GM19099 (cell line): ENCODE results near the gene MPDU1.
A peak's percentile ranks its signal among the peaks of the same experiment; 100 is the strongest.

Experiments used
- POLR2A ChIP-seq: IDR thresholded peaks from 3 replicates; pipeline ENCODE4 v1.6.1; 2011; ENCODE audit warnings: low read depth; ENCODE audit not compliant: insufficient read length; ENCODE audit errors: extremely low read depth

MPDU1 gene

DNA sequence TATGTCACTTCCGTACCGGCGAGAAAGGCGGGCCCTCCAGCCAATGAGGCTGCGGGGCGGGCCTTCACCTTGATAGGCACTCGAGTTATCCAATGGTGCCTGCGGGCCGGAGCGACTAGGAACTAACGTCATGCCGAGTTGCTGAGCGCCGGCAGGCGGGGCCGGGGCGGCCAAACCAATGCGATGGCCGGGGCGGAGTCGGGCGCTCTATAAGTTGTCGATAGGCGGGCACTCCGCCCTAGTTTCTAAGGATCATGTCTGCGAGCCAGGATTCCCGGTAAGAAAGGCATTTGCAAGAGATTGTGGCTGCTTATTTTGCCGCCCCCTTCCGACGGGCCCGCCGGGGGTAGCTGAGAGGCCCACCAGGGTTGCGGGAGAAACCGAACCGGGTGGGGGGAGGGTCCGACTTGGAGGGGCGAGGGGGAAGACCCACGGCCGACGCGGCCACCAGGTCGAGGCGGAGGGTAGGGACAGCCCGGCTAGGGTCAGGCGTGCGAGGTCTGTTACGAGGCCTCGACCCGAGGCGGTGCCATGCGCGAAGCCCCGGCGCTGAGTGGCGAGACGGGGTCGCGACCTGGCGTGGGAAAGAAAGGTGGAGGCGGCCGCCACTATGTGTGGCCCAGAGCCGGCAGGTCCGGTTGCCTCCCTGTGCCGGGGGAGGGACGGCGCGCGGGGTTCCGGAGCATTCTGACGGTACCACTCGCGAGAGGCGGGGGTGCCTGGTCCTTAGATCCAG lies 10.9 kb upstream of the MPDU1 start:
- TF ChIP-seq POLR2A, result peak; percentile 99

DNA sequence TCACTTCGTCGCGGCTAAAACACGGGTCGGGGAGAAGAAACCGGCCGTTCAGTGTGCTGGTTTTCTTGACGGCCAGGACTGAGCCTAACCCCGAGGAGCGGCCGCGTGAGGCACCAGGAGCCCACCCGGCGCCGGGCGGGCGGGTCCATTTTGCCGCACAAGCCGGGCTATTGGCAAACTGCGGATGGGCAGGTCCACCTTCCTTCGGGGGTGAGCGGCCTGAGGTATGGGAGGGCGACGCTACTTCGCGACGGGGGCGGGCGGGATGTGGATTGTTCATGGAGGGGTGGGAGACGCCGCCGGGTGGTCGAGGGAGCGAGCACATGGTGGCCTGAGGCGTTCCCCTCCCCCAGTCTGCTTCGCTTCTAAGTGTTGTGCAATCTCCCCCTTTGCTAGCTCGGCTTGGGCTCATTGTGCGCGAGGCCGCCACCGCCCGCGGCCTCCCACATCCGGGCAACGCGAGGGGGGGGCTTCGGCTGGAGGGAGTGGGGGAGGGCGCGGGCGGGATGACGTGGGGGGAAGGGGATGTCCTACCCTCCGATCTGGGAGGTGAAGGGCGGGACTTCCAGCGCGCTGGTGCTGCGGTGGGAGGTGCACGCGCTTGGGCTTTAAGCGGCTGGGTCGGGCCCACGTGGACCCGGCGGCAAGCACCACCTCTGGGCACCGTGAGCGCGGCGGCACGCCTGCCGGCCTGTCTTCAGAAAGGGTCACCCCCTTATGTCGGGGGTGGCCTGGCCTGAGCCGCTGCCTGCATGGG lies 10.2 kb upstream of the MPDU1 start:
- peak; percentile 63 for TF ChIP-seq POLR2A

DNA sequence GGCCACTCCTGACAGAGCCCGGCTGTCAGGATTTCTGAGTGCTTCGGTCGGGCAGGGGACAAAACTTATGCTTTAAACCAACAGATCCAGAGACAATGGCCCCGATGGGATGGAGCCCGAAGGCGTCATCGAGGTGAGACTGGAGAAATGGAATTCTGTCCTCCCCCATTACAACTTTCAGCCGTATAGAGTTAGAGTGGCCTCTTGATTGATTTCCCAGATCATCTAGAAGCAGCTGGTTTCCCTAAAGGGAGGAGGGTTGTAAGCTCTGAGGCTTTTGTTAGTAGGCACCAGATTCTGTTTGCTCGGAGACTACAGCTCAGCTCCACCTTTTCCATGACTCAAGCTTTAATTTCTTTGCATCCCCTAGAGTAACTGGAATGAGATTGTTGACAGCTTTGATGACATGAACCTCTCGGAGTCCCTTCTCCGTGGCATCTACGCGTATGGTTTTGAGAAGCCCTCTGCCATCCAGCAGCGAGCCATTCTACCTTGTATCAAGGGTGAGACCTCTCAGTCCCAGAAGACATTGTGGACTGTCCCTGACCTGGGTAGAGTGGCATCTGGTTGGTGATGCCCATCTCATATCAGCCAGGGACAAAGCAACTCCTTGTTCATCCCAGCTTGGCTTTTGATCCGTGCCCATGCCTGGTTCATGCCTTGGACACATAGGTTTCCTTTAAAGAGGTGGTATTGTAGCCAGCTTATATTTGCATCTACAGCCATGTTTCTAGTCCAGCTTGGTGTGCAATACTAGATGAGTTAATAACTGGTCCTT lies 9.3 kb upstream of the MPDU1 start:
- TF ChIP-seq POLR2A, result no peak

DNA sequence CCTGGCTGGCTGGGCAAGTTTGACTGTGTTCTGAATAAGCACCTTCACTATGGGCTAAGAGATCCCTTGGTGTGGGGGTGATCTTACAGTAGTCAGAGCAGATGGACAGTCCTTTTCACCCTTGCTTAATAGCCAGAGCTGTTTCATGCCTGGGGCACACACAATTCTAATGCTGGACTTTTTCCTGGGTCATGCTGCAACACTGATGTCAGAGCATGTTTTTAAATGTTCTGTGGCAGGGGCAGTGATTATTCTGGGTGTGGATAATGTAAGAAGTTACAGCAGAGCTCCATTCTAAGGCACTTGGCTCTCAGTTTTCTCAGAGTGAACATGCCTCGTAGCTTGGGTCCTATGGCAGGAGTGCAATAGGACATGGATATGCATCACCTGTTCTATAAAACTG lies 8.2 kb upstream of the MPDU1 start:
- TF ChIP-seq POLR2A, result no peak

DNA sequence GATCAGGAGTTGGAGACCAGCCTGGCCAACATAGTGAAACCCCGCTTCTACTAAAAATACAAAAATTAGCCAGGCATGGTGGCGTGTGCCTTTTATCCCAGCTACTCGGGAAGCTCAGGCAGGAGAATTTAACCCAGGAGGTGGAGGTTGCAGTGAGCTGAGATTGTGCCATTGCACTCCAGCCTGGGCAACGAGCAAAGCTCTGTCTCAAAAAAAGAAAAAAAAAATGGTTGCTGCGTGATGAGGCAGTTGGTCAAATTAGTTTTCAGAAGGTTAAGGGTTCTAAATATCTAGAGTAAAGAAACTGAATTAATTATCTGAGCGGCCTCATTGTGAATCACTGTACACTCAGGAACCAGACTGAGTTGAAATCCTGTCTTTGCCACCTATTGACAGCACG lies 7.7 kb upstream of the MPDU1 start:
- TF ChIP-seq POLR2A, result no peak

DNA sequence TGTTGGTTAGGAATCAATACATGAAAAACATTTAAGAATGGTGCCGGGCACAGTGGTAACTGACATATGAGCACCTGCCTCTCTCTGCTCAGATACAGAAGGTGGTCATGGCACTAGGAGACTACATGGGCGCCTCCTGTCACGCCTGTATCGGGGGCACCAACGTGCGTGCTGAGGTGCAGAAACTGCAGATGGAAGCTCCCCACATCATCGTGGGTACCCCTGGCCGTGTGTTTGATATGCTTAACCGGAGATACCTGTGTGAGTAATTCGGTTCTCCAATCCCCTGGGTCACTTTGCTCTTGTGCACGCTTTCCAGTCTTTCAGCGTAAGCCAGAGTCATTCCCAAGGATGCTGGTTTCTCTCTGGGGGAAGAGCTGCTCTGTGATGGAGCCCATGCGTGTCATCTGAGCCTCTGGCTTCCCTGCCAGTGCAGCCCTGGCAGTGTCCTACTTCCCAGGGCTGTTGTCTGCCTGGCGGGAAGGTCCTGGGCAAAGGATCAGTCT lies 7.2 kb upstream of the MPDU1 start:
- TF ChIP-seq POLR2A, result peak; percentile 18

DNA sequence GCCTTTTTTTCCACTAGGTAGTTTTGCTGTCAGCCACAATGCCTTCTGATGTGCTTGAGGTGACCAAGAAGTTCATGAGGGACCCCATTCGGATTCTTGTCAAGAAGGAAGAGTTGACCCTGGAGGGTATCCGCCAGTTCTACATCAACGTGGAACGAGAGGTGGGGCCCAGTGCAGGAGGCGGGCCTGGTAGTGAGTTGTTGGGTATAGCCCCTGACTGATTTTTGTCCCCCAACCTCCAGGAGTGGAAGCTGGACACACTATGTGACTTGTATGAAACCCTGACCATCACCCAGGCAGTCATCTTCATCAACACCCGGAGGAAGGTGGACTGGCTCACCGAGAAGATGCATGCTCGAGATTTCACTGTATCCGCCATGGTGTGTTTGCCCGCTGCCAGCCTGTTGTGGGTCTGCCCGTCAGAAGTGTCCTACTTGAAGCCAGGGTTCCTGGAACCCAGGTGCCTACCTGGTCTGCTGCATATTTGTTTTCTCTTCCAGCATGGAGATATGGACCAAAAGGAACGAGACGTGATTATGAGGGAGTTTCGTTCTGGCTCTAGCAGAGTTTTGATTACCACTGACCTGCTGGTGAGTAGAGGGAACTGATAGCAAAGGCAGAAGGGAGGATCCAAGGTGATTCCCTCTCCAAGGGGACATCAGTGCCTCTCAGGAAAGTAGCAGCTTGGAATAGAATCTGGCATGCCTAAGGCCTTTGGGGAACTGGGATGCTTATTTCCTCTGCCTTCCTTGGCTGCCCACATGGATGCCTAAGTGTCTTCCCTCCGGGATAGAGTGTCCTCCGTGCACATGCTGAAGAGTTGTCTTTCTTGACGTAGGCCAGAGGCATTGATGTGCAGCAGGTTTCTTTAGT lies 6.1 kb upstream of the MPDU1 start:
- no peak for TF ChIP-seq POLR2A

DNA sequence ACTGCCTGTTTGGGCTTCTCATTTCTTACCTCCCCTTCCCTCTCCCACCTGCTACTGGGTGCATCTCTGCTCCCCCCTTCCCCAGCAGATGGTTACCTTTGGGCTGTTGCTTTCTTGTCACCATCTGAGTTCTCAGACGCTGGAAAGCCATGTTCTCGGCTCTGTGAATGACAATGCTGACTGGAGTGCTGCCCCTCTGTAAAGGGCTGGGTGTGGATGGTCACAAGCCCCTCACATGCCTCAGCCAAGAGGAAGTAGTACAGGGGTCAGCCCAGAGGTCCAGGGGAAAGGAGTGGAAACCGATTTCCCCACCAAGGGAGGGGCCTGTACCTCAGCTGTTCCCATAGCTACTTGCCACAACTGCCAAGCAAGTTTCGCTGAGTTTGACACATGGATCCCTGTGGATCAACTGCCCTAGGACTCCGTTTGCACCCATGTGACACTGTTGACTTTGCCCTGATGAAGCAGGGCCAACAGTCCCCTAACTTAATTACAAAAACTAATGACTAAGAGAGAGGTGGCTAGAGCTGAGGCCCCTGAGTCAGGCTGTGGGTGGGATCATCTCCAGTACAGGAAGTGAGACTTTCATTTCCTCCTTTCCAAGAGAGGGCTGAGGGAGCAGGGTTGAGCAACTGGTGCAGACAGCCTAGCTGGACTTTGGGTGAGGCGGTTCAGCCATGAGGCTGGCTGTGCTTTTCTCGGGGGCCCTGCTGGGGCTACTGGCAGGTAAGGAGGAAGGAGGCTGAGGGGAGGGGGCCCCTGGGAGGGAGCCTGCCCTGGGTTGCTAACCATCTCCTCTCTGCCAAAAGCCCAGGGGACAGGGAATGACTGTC lies 4.4 kb upstream of the MPDU1 start, which contains the start of gene CD68:
TSS of gene CD68 (plus strand) at position 638 of the 833 bp plus-strand sequence. CDS start at position 678, 40 bp downstream.
- TF ChIP-seq POLR2A, result peak; percentile 67

DNA sequence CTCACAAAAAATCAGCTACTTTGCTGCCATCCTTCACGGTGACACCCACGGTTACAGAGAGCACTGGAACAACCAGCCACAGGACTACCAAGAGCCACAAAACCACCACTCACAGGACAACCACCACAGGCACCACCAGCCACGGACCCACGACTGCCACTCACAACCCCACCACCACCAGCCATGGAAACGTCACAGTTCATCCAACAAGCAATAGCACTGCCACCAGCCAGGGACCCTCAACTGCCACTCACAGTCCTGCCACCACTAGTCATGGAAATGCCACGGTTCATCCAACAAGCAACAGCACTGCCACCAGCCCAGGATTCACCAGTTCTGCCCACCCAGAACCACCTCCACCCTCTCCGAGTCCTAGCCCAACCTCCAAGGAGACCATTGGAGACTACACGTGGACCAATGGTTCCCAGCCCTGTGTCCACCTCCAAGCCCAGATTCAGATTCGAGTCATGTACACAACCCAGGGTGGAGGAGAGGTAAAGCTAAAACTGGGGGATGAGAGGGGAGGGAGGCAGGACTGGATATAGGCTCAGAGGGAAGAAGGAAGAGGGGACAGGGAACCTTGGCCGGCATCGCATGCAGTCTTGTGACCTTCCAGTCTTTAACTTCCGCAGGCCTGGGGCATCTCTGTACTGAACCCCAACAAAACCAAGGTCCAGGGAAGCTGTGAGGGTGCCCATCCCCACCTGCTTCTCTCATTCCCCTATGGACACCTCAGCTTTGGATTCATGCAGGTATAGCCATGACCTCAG lies 3.6 kb upstream of the MPDU1 start:
- no peak for TF ChIP-seq POLR2A

DNA sequence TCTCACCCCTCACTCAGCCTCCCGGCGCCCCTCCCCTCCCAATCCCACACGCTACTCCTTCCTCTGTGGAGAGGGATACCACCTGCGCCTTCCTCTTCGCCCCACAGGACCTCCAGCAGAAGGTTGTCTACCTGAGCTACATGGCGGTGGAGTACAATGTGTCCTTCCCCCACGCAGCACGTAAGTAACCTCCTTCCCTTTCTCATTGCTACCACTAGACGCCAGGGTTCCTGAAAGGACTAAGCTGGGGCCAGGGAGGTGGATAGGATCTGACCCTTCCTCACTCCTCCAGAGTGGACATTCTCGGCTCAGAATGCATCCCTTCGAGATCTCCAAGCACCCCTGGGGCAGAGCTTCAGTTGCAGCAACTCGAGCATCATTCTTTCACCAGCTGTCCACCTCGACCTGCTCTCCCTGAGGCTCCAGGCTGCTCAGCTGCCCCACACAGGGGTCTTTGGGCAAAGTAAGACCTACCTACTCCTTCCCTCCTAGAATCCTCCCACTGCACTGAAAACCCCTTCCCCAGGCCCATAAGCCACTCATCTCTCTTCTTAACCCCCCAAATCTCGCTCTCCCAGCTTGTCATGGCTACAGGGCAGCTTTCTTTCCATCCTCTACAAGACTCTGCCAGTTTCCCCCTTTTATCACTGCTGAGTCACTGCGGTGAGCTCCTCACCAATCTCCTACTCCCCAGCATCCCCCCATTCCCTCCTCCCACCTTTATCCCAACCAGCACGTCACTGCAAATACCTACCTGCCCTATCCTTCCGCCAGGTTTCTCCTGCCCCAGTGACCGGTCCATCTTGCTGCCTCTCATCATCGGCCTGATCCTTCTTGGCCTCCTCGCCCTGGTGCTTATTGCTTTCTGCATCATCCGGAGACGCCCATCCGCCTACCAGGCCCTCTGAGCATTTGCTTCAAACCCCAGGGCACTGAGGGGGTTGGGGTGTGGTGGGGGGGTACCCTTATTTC lies 2.8 kb upstream of the MPDU1 start:
- TF ChIP-seq POLR2A, result no peak

DNA sequence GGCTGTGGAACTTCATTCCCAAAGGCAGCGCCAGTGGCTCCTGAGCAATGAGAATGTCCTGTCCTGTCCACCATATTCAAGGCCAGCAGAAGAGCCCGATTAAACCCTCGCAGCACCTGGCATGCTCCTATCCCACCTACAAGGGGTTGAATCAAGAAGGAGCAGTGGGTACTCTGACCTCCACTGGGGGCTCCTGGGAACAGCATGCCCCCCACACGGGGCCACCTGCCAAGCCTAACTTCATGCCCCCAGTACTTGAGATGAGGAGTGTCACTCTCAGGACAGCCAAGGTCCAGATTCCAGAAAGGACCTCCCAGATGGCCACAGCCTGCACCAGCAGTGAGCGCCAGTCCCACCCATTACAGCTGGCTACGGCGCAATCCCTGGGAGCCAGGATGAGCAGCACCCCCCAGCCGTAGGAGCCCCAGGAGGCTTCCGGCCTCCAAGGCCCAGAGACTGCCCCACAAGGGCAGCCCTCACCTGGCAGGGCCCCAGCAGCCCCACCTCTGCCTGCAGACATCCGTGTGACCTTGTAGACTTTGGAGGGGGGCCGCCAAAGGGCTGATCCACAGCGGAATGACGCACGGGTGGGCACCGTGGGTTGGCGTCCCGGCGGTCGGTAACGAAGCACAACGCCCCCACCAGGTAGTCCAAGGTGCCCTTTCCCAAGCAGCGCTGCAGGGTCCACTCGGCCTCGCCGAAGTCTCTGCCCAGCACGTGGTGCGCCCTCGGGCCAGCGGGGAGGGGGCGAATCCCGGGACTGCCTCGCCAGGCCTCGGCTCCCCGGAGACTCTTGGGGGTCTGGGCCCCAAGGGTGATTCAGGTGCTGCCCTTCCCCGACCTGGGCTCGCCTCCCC lies 1.0 kb upstream of the MPDU1 start:
- no peak for TF ChIP-seq POLR2A
